ENCODE results near the gene SPATA31D1. TPM values are rescaled to one million over a fixed set of nuclear protein-coding genes. Genes with fewer than 3 reads are reported as not detected.

SPATA31D1 gene
- total RNA-seq, 1 donor from 2014 or later, result not detected

DNA sequence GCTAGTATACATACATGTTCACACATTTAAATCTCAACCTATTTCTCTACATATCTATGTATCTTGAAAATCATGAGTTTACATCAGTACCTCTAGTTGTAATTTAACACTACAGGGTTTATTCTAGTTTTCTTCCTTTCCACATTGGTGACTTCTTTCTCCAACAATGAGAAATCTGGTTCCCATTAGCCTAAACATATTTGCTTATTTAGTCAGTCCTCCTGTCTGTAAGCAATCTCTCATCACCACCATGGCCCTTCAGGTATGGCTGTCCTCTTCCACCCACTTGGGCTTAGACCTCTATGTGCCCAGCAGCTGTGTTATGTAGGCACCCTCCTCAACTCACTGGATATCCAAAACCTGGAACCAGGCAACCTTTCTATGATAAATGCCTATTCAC, 8.0 kb upstream of the SPATA31D1 start:
- no peak overlapping the region for H3K27ac ChIP-seq
- no peaks in the 10 kb centered on the region for H3K4me1 ChIP-seq
- DNase-seq (no peak), ATAC-seq (no peak)
- no peaks in the 10 kb centered on the region for H3K9me3 ChIP-seq
- TF ChIP-seq CTCF (IDR thresholded peaks at IDR 0.05), result no peak
- intact Hi-C loops (cut with DNase I), result no loop called here
- no peaks in the 10 kb centered on the region for H3K36me3 ChIP-seq
- H3K4me3 ChIP-seq, result no peak overlapping the region
- no peaks in the 10 kb centered on the region for H3K27me3 ChIP-seq (ENCODE audit: low read depth)

- Histone ChIP-seq H3K27ac (no peak overlapping the region), H3K4me1 (no peaks in the 10 kb centered on the region), H3K9me3 (no peaks in the 10 kb centered on the region), H3K4me3 (no peak overlapping the region), H3K36me3 (no peaks in the 10 kb centered on the region), H3K27me3 (ENCODE audit: low read depth) (no peaks in the 10 kb centered on the region)
- no peak for DNase-seq
- TF ChIP-seq CTCF (IDR thresholded peaks at IDR 0.05), result no peak
- intact Hi-C loops (cut with DNase I), result no loop called here
- ATAC-seq, result no peak
Observed at GRCh38 chr9:81981883-81982282, 6.7 kb upstream of the SPATA31D1 start.

DNA sequence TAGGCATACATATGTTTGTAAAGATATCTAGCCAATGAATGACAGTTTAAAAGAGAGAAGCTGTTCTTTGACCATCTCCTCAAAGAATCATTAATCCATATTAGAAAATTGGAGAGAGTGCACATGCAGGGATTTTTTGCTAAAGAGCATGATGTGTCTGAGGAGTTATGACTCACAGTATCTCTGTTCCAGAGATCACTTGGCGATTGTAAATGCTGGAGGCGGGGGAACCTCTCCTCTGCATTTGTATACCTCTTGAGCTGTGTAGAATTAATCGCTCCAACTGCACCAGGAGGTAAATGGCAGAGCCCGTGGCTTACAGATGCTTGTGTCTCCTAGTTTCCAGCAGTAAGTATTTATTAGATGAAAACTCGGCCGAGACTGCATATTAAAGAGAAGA, 3.6 kb upstream of the SPATA31D1 start:
- no peak overlapping the region for H3K27ac ChIP-seq
- no peaks in the 10 kb centered on the region for H3K4me1 ChIP-seq
- DNase-seq (no peak), ATAC-seq (no peak)
- intact Hi-C loops (cut with DNase I), result no loop called here
- no peaks in the 10 kb centered on the region for H3K9me3 ChIP-seq
- TF ChIP-seq CTCF (IDR thresholded peaks at IDR 0.05), result no peak
- H3K36me3 ChIP-seq, result no peaks in the 10 kb centered on the region
- no peak overlapping the region for H3K4me3 ChIP-seq
- H3K27me3 ChIP-seq (ENCODE audit: low read depth), result no peaks in the 10 kb centered on the region

GRCh38 chr9:81986051-81986450, 2.5 kb upstream of the SPATA31D1 start:
- Histone ChIP-seq H3K27me3 (ENCODE audit: low read depth) (no peaks in the 10 kb centered on the region), H3K36me3 (no peaks in the 10 kb centered on the region), H3K9me3 (no peaks in the 10 kb centered on the region), H3K4me3 (no peak overlapping the region), H3K27ac (no peak overlapping the region), H3K4me1 (no peaks in the 10 kb centered on the region)
- DNase-seq, result no peak
- intact Hi-C loops (cut with DNase I), result no loop called here
- no peak for TF ChIP-seq CTCF (IDR thresholded peaks at IDR 0.05)
- no peak for ATAC-seq

DNA sequence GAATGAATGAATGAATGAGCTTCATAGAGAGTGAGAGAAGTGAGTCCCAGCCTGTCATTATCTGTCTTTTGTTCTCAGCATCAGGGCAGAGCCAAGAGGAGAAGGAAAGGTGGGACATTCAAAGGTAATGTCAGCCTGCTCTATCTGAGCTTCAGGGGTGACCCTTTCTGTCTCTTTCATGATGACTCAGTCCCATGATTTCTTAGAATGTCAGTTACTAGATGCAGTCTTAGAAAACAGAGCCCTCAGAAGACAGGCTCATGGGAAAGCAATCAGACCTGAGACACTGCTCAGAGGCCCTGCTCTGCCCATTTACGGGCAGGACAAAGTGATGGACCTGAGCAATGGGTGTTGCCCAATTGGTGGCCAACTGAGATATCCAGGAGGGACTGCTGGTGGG, 1.1 kb downstream of the SPATA31D1 start:
- TF ChIP-seq CTCF (IDR thresholded peaks at IDR 0.05), result no peak
- H3K9me3 ChIP-seq, result no peaks in the 10 kb centered on the region
- no peak overlapping the region for H3K27ac ChIP-seq
- intact Hi-C loops (cut with DNase I), result no loop called here
- DNase-seq (no peak), ATAC-seq (no peak)
- no peaks in the 10 kb centered on the region for H3K4me1 ChIP-seq
- H3K4me3 ChIP-seq, result no peak overlapping the region
- no peaks in the 10 kb centered on the region for H3K36me3 ChIP-seq
- no peaks in the 10 kb centered on the region for H3K27me3 ChIP-seq (ENCODE audit: low read depth)

DNA sequence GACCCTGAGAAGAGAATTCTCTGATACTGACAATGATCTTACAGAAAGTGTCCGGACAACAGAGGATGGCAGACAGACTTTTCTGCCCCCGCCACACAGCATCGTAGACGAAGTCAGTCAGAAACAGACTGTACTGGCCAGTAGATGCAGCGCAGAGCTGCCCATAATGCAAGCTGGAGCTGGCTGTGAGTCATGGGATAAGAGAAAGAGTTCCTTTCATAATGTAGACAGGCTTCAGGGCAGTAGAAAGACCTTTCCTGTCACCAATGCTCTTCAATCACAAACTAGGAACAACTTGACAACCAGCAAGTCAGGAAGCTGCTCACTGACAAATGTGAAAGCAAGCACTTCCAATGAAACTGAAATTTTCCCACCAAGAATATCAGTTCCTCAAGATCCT, 5.1 kb downstream of the SPATA31D1 start:
- no peak for DNase-seq
- H3K9me3 ChIP-seq, result no peaks in the 10 kb centered on the region
- intact Hi-C loops (cut with DNase I), result no loop called here

More for the DNA sequence above, 5.1 kb downstream of the SPATA31D1 start:
- Histone ChIP-seq H3K27ac (no peak overlapping the region), H3K4me3 (no peak overlapping the region), H3K27me3 (ENCODE audit: low read depth) (no peaks in the 10 kb centered on the region), H3K36me3 (no peaks in the 10 kb centered on the region), H3K4me1 (no peaks in the 10 kb centered on the region)
- no peak for ATAC-seq
- no peak for TF ChIP-seq CTCF (IDR thresholded peaks at IDR 0.05)
